DMS114 treated with DMSO at 0.1 percent for 48 hours (cell line): ENCODE data around the gene RPTOR.

Source experiments
- DNase-seq: peaks from one replicate; lab custom pipeline; 2025; ENCODE audit not compliant: unreplicated experiment; lab: John Stamatoyannopoulos, UW

RPTOR gene

GRCh38 chr17:80965606-80966005 is 421.0 kb downstream of the RPTOR start:
- DNase-seq = no peak

GRCh38 chr17:80967404-80967872 is 422.8 kb downstream of the RPTOR start:
- DNase-seq = no peak

- DNase-seq = no peak
Observed at GRCh38 chr17:80968602-80969029, 424.0 kb downstream of the RPTOR start.

GRCh38 chr17:80969030-80969673 is 424.5 kb downstream of the RPTOR start:
- no peak for DNase-seq

GRCh38 chr17:80969674-80970043 is 425.0 kb downstream of the RPTOR start:
- DNase-seq = no peak

- DNase-seq = no peak
Observed at GRCh38 chr17:80970044-80970761, 425.6 kb downstream of the RPTOR start.

- no peak for DNase-seq
Observed at GRCh38 chr17:80970762-80971703, 426.4 kb downstream of the RPTOR start.

- DNase-seq = no peak
Observed at GRCh38 chr17:80971704-80972304, 427.2 kb downstream of the RPTOR start.

GRCh38 chr17:80976701-80977100 is 432.1 kb downstream of the RPTOR start:
- no peak for DNase-seq

GRCh38 chr17:80977172-80977571 is 432.5 kb downstream of the RPTOR start:
- no peak for DNase-seq

GRCh38 chr17:80978499-80979497 is 434.2 kb downstream of the RPTOR start:
- DNase-seq = no peak

- no peak for DNase-seq
Observed at GRCh38 chr17:80979547-80980378, 435.1 kb downstream of the RPTOR start.

- no peak for DNase-seq
Observed at GRCh38 chr17:80980397-80981061, 435.9 kb downstream of the RPTOR start.

- DNase-seq = no peak
Observed at GRCh38 chr17:80981062-80981902, 436.6 kb downstream of the RPTOR start.

- no peak for DNase-seq
Observed at GRCh38 chr17:80981929-80982425, 437.3 kb downstream of the RPTOR start.

GRCh38 chr17:80982426-80982974 is 437.9 kb downstream of the RPTOR start:
- no peak for DNase-seq

GRCh38 chr17:80983545-80983944 is 438.9 kb downstream of the RPTOR start:
- no peak for DNase-seq
